ENCODE data around the gene PCED1B. TPM values are rescaled to one million over a fixed set of nuclear protein-coding genes. Genes with fewer than 3 reads are reported as not detected.

PCED1B gene
- total and polyA plus RNA-seq, 2 experiments from 2014 or later, result 5.1 to 6.6 TPM

DNA sequence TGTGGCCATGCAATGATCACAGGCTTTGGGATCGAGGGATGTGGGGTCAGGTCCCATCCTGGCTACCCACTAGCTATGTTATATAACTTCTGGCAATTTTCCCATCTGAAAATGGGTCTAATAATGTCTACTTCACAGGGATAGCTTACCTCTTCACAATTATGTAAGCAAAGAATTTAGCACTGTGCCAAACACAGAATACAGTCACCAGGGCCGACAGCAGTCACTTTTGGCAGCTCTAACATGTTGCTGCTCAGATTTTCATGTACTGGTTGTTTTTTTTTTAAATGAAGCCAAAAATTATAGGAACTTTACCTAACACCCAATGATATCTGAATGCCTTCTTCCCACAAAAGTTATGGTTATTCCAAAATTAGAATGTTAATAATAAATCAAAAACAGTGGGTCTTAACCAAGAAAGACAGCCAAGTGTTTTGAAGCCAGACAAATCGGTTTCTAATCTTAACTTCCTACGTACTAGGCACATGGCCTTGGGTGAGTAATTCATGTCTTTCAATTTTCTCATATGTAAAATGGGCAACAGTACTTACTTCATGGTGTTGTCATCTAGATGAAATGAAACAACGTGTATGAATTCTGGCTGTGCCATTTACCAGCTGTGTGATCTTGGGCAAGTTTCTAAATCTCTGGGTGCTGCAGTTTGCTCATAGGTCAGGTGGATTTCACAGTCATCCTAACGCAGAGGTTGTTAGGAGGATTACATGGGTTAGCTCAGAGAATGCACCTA is 13.0 kb upstream of the PCED1B start:
- Mint-ChIP-seq H3K4me1 (peaks cover 25% of the 10 kb centered on the region), H3K27ac (no peak overlapping the region), H3K9me3 (peaks cover 6% of the 10 kb centered on the region; the same call in 1 of the 3 replicates), H3K36me3 (ENCODE audit: low read depth) (no peaks in the 10 kb centered on the region), H3K4me3 (no peak overlapping the region), H3K27me3 (ENCODE audit: insufficient read depth, low read depth, poor library complexity) (peaks cover 1% of the 10 kb centered on the region)
- Histone ChIP-seq H3K9me2 (ENCODE audit: insufficient read depth) (no peaks in the 10 kb centered on the region), H3K4me3 (no peak overlapping the region), H4K20me1 (replicated peaks; ENCODE audit: insufficient read depth) (no peaks in the 10 kb centered on the region), H3K36me3 (ENCODE audit: insufficient read depth) (no peaks in the 10 kb centered on the region), H3K4me2 (no peak overlapping the region), H3K4me1 (ENCODE audit: insufficient read depth) (peaks cover 4% of the 10 kb centered on the region; the same call in 1 of the 2 replicates), H3K27me3 (ENCODE audit: insufficient read depth) (no peaks in the 10 kb centered on the region), H3F3A (replicated peaks; ENCODE audit: low read depth) (no peaks in the 10 kb centered on the region), H3K79me2 (replicated peaks; ENCODE audit: insufficient read depth) (no peaks in the 10 kb centered on the region), H2AFZ (no peak overlapping the region), H3K27ac (ENCODE audit: low read depth) (no peak overlapping the region)
- ATAC-seq (no peak), DNase-seq (ENCODE audit: low spot score) (no peak)
- TF ChIP-seq ZNF114 (CRISPR knock-in tag; IDR thresholded peaks at IDR 0.05) (no peak), ETS1 (IDR thresholded peaks at IDR 0.05) (no peak), NANOG (IDR thresholded peaks at IDR 0.05; ENCODE audit: borderline replicate concordance) (no peak), JUNB (IDR thresholded peaks at IDR 0.05; ENCODE audit: unreplicated experiment) (no peak), ZNF462 (CRISPR knock-in tag; IDR thresholded peaks at IDR 0.05) (no peak), EZH2 (IDR thresholded peaks at IDR 0.05; ENCODE audit: low read depth, unreplicated experiment) (no peak), ZNF331 (CRISPR knock-in tag; IDR thresholded peaks at IDR 0.05; ENCODE audit: low read depth) (no peak), EZH2phosphoT487 (IDR thresholded peaks at IDR 0.05; ENCODE audit: unreplicated experiment) (no peak), REST (IDR thresholded peaks at IDR 0.05; ENCODE audit: unreplicated experiment) (no peak), CREB1 (CRISPR knock-in tag; IDR thresholded peaks at IDR 0.05; ENCODE audit: low read depth) (no peak)
- TF ChIP-seq, protein P1, sequence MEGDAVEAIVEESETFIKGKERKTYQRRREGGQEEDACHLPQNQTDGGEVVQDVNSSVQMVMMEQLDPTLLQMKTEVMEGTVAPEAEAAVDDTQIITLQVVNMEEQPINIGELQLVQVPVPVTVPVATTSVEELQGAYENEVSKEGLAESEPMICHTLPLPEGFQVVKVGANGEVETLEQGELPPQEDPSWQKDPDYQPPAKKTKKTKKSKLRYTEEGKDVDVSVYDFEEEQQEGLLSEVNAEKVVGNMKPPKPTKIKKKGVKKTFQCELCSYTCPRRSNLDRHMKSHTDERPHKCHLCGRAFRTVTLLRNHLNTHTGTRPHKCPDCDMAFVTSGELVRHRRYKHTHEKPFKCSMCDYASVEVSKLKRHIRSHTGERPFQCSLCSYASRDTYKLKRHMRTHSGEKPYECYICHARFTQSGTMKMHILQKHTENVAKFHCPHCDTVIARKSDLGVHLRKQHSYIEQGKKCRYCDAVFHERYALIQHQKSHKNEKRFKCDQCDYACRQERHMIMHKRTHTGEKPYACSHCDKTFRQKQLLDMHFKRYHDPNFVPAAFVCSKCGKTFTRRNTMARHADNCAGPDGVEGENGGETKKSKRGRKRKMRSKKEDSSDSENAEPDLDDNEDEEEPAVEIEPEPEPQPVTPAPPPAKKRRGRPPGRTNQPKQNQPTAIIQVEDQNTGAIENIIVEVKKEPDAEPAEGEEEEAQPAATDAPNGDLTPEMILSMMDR (conservative IDR thresholded peaks at IDR 0.05; ENCODE audit: low read depth in 2 of 2), result no peak

Measured in GM23338 (cell line).